B cell (primary cell): ENCODE measurements around the gene VENTX. TPM values are rescaled to one million over a fixed set of nuclear protein-coding genes. Genes with fewer than 3 reads are reported as not detected.

Source experiments
- ATAC-seq: fragments of 200-7000 bp; cut with Tn5 transposase; one replicate; pipeline ENCODE4 v1.10.0; 2021; ENCODE audit warnings: low read depth, mild to moderate bottlenecking, moderate number of reproducible peaks, moderate library complexity
- CTCF ChIA-PET: fragments of 350-600 bp; sonication (Branson Sonifier 250); formaldehyde crosslinking; loops from one replicate; lab custom pipeline; 2021; ENCODE audit warnings: antibody characterized with exemption, inconsistent platforms; lab: Charles Lee
- POLR2A ChIA-PET: fragments of 350-600 bp; sonication (Branson Sonifier 250); formaldehyde crosslinking; loops from one replicate; lab custom pipeline; 2021; ENCODE audit warnings: antibody characterized with exemption; lab: Charles Lee
- DNase-seq: peaks from one replicate; pipeline ENCODE4 v3.0.0; 2013
- H2AFZ ChIP-seq: 2 replicates; pipeline ENCODE4 v1.6.1; 2012; ENCODE audit warnings: mild to moderate bottlenecking, low read depth, low read length; ENCODE audit not compliant: insufficient read depth, poor library complexity, severe bottlenecking
- H3K27ac ChIP-seq, 2 donors: 1 replicate in 1 of 2; 2 replicates in 1 of 2; pipeline ENCODE4 v1.5.1; 2012 to 2013; ENCODE audit warnings: low read length in 2 of 2, mild to moderate bottlenecking in 2 of 2, moderate library complexity in 1 of 2
- H3K27me3 ChIP-seq, 4 experiments: fragments of 200-600 bp in 1 of 4; sonication (generic) in 1 of 4; replicated peaks in 1 of 4; 1 replicate in 2 of 4; 2 replicates in 2 of 4; pipeline versions ENCODE4 v1.6.1 to v1.7.0; 2013 to 2016; ENCODE audit warnings: low read length in 3 of 4, mild to moderate bottlenecking in 2 of 4, mixed read lengths in 1 of 4, moderate library complexity in 1 of 4; ENCODE audit not compliant: insufficient read depth in 4 of 4, control insufficient read depth in 3 of 4; ENCODE audit errors: control extremely low read depth in 1 of 4
- H3K36me3 ChIP-seq, 2 experiments: replicated peaks in 1 of 2; 1 replicate in 1 of 2; 2 replicates in 1 of 2; pipeline versions ENCODE4 v1.6.1 to v1.7.1; 2013; ENCODE audit warnings: low read length in 1 of 2; ENCODE audit not compliant: insufficient read depth in 2 of 2, control insufficient read depth in 1 of 2; ENCODE audit errors: control extremely low read depth in 1 of 2, extremely low read depth in 1 of 2
- H3K4me1 ChIP-seq, 2 donors: fragments of 200-600 bp in 1 of 2; sonication (generic) in 1 of 2; 1 replicate in 1 of 2; 2 replicates in 1 of 2; pipeline versions ENCODE4 v1.5.1 to v1.6.1; 2013 to 2017; ENCODE audit warnings: low read length in 2 of 2; ENCODE audit not compliant: control insufficient read depth in 2 of 2, insufficient read depth in 2 of 2
- H3K4me2 ChIP-seq: replicated peaks from 2 replicates; pipeline ENCODE3; 2012; ENCODE audit warnings: mild to moderate bottlenecking, low read depth, low read length; ENCODE audit not compliant: poor library complexity, severe bottlenecking
- H3K4me3 ChIP-seq, 5 experiments: fragments of 200-600 bp in 1 of 5; sonication (generic) in 1 of 5; 1 replicate in 3 of 5; 2 replicates in 2 of 5; pipeline versions ENCODE4 v1.5.1 to v1.7.0; 2011 to 2016; ENCODE audit warnings: low read length in 4 of 5, mild to moderate bottlenecking in 4 of 5, low read depth in 2 of 5, control low read depth in 1 of 5, moderate library complexity in 1 of 5; ENCODE audit not compliant: insufficient read depth in 1 of 5; ENCODE audit errors: control extremely low read depth in 1 of 5, extremely low read depth in 1 of 5
- H3K79me2 ChIP-seq: fragments of 200-600 bp; sonication (generic); one replicate; pipeline ENCODE4 v1.6.0; 2016; ENCODE audit warnings: low read length; ENCODE audit not compliant: control insufficient read depth, insufficient read depth
- H3K9ac ChIP-seq: fragments of 200-600 bp; sonication (generic); 2 replicates; pipeline ENCODE4 v1.6.1; 2017; ENCODE audit warnings: mild to moderate bottlenecking, low read length, moderate library complexity
- H3K9me3 ChIP-seq, 3 donors: one replicate each; pipeline versions ENCODE4 v1.6.1 to v1.7.1; 2013; ENCODE audit warnings: low read length in 2 of 3; ENCODE audit not compliant: control insufficient read depth in 2 of 3, insufficient read depth in 1 of 3; ENCODE audit errors: control extremely low read depth in 1 of 3
- H4K20me1 ChIP-seq: 2 replicates; pipeline ENCODE4 v1.6.0; 2012; ENCODE audit warnings: mild to moderate bottlenecking, low read length; ENCODE audit not compliant: insufficient read depth, control insufficient read depth, poor library complexity, severe bottlenecking
- H3K27ac Mint-ChIP-seq: one replicate; pipeline ENCODE4 v1.8.0; 2021; ENCODE audit warnings: mixed read lengths
- H3K27me3 Mint-ChIP-seq: one replicate; pipeline ENCODE4 v1.8.0; 2021; ENCODE audit warnings: mixed read lengths
- H3K4me1 Mint-ChIP-seq: one replicate; pipeline ENCODE4 v1.8.0; 2021; ENCODE audit warnings: mixed read lengths
- H3K4me3 Mint-ChIP-seq: one replicate; pipeline ENCODE4 v1.8.0; 2021; ENCODE audit warnings: mixed read lengths
- H3K9me3 Mint-ChIP-seq: one replicate; pipeline ENCODE4 v1.8.0; 2022; ENCODE audit warnings: mixed read lengths; ENCODE audit not compliant: insufficient read depth
- CTCF ChIP-seq: fragments of 200-600 bp; IDR thresholded peaks from one replicate; pipeline ENCODE4 v1.8.0; 2022; ENCODE audit warnings: antibody characterized with exemption, mild to moderate bottlenecking
- EZH2 ChIP-seq: IDR thresholded peaks from 2 replicates; pipeline ENCODE4 v1.6.1; 2012; ENCODE audit warnings: borderline replicate concordance, low read depth, mild to moderate bottlenecking, moderate library complexity, low read length; ENCODE audit not compliant: insufficient read depth, poor library complexity, severe bottlenecking
- WGBS: methylation state at CpG from one replicate; pipeline ENCODE4 v1.1.5; 2013; ENCODE audit warnings: missing lambda C conversion rate; ENCODE audit not compliant: insufficient coverage; 5-methylcytosine and 5-hydroxymethylcytosine counted together
- intact Hi-C: fragments of 100-400 bp; cut with micrococcal nuclease; formaldehyde crosslinking; loops from one replicate; pipeline ENCODE4 v1.10.0; 2022
- polyA plus RNA-seq: library from polyadenylated mRNA; depleted of rRNA; stranded (reverse); fragments of >200 nt; gene quantifications from 2 replicates; pipeline ENCODE4 v1.2.3, GENCODE V29; 2012
- total RNA-seq, 2 donors: library from RNA; stranded (reverse); fragments of 120-200 nt in 1 of 2; gene quantifications; 1 replicate in 1 of 2; 2 replicates in 1 of 2; pipeline versions ENCODE4 v1.2.3 to v1.2.4, GENCODE V29; 2013 to 2022

The VENTX gene
- total and polyA plus RNA-seq, 2 donors (not counting 1 experiment from before 2014, with no cell fraction given) = 0.82 TPM; not detected in 1

GRCh38 chr10:133253361-133253955, 15.8 kb downstream of the VENTX start:
- no peak overlapping the region for H3K4me3 Mint-ChIP-seq
- no peak for DNase-seq
- Histone ChIP-seq H3K9me3 (no peaks in the 10 kb centered on the region), H3K4me1 (peaks cover 16 to 17% of the 10 kb centered on the region in 2 donors), H3K27me3 (no peaks in the 10 kb centered on the region), H3K9ac (no peak overlapping the region), H3K27ac (no peak overlapping the region), H3K79me2 (no peaks in the 10 kb centered on the region), H3K36me3 (no peaks in the 10 kb centered on the region), H2AFZ (no peak overlapping the region), H3K4me3 (no peak overlapping the region), H3K4me2 (no peak overlapping the region), H4K20me1 (no peaks in the 10 kb centered on the region)
- TF ChIP-seq CTCF (no peak), EZH2 (no peak)
- H3K9me3 Mint-ChIP-seq = no peaks in the 10 kb centered on the region
- ChIA-PET POLR2A (no interaction called here), CTCF (no interaction called here)
- no peak overlapping the region for H3K27ac Mint-ChIP-seq
- 84% methylated on average over 13 of the region's 22 CpGs for WGBS
- H3K4me1 Mint-ChIP-seq = peaks cover 14% of the 10 kb centered on the region
- peaks cover 14% of the 10 kb centered on the region for H3K27me3 Mint-ChIP-seq
- no peak for ATAC-seq
- intact Hi-C loops = no loop called here

- Histone ChIP-seq H4K20me1 (no peaks in the 10 kb centered on the region), H3K79me2 (no peaks in the 10 kb centered on the region), H3K4me2 (no peak overlapping the region), H3K4me1 (peaks cover 27 to 28% of the 10 kb centered on the region in 2 donors), H3K9ac (no peak overlapping the region), H3K27me3 (no peaks in the 10 kb centered on the region), H3K4me3 (no peak overlapping the region), H2AFZ (no peak overlapping the region), H3K9me3 (no peaks in the 10 kb centered on the region), H3K36me3 (no peaks in the 10 kb centered on the region), H3K27ac (no peak overlapping the region)
- H3K4me1 Mint-ChIP-seq = peaks cover 22% of the 10 kb centered on the region
- no peak overlapping the region for H3K4me3 Mint-ChIP-seq
- ATAC-seq = no peak
- ChIA-PET POLR2A (no interaction called here), CTCF (no interaction called here)
- no peaks in the 10 kb centered on the region for H3K9me3 Mint-ChIP-seq
- no peak overlapping the region for H3K27ac Mint-ChIP-seq
- WGBS = 87% methylated on average over 13 of the region's 13 CpGs
- intact Hi-C loops = no loop called here
- no peak for TF ChIP-seq EZH2
- peaks cover 10% of the 10 kb centered on the region for H3K27me3 Mint-ChIP-seq
- DNase-seq = no peak
Observed at GRCh38 chr10:133254421-133255120, 16.9 kb downstream of the VENTX start.
